H9 (cell line): ENCODE results near the gene RCAN3. TPM values are rescaled to one million over a fixed set of nuclear protein-coding genes. Genes with fewer than 3 reads are reported as not detected.

Experiments
- DNase-seq: peaks from one replicate; pipeline ENCODE4 v3.0.0-alpha.2; 2017
- H2AFZ ChIP-seq: one replicate; pipeline ENCODE4 v1.6.1; 2013; ENCODE audit warnings: mild to moderate bottlenecking, low read length, control low read depth, moderate library complexity
- H2AK5ac ChIP-seq: 2 replicates; pipeline ENCODE4 v1.6.1; 2013; ENCODE audit warnings: low read length, control low read depth, mixed read lengths; ENCODE audit not compliant: insufficient read length
- H2BK120ac ChIP-seq: one replicate; pipeline ENCODE4 v1.6.1; 2013; ENCODE audit warnings: low read depth, mild to moderate bottlenecking, low read length, control low read depth, inconsistent platforms; ENCODE audit not compliant: poor library complexity, severe bottlenecking
- H2BK12ac ChIP-seq: 2 replicates; pipeline ENCODE4 v1.6.1; 2013; ENCODE audit warnings: low read length, control low read depth, mixed read lengths, low read depth; ENCODE audit not compliant: insufficient read length
- H2BK15ac ChIP-seq: 2 replicates; pipeline ENCODE4 v1.6.1; 2013; ENCODE audit warnings: low read depth, low read length, control low read depth
- H2BK20ac ChIP-seq: one replicate; pipeline ENCODE4 v1.6.1; 2013; ENCODE audit warnings: low read depth, mild to moderate bottlenecking, low read length, control low read depth, inconsistent platforms; ENCODE audit not compliant: poor library complexity, severe bottlenecking
- H2BK5ac ChIP-seq: 2 replicates; pipeline ENCODE4 v1.6.1; 2013; ENCODE audit warnings: low read length, control low read depth, mixed read lengths; ENCODE audit not compliant: insufficient read length
- H3K14ac ChIP-seq: 2 replicates; pipeline ENCODE4 v1.6.1; 2013; ENCODE audit warnings: low read length, control low read depth; ENCODE audit not compliant: insufficient read depth
- H3K18ac ChIP-seq: 2 replicates; pipeline ENCODE4 v1.6.1; 2013; ENCODE audit warnings: low read depth, mild to moderate bottlenecking, mixed read lengths, low read length, control low read depth; ENCODE audit not compliant: insufficient read length
- H3K23ac ChIP-seq: 2 replicates; pipeline ENCODE4 v1.6.1; 2013; ENCODE audit warnings: low read length, control low read depth, mixed read lengths, low read depth; ENCODE audit not compliant: insufficient read length
- H3K23me2 ChIP-seq: 2 replicates; pipeline ENCODE4 v1.6.1; 2013; ENCODE audit warnings: low read depth, mild to moderate bottlenecking, mixed read lengths, low read length, control low read depth; ENCODE audit not compliant: insufficient read length, poor library complexity, severe bottlenecking
- H3K27ac ChIP-seq: 2 replicates; pipeline ENCODE4 v1.5.1; 2013; ENCODE audit warnings: low read length, control low read depth, mixed read lengths, low read depth; ENCODE audit not compliant: insufficient read length
- H3K27me3 ChIP-seq: 2 replicates; pipeline ENCODE4 v1.6.1; 2013; ENCODE audit warnings: low read length, control low read depth, inconsistent platforms; ENCODE audit not compliant: insufficient read depth
- H3K4ac ChIP-seq: 2 replicates; pipeline ENCODE4 v1.6.1; 2013; ENCODE audit warnings: low read depth, mild to moderate bottlenecking, control low read depth, inconsistent platforms, low read length, moderate library complexity
- H3K4me1 ChIP-seq: 2 replicates; pipeline ENCODE4 v1.6.1; 2013; ENCODE audit warnings: low read length, control low read depth, inconsistent platforms; ENCODE audit not compliant: insufficient read depth
- H3K4me2 ChIP-seq: 2 replicates; pipeline ENCODE4 v1.6.1; 2013; ENCODE audit warnings: low read length, control low read depth, mixed read lengths; ENCODE audit not compliant: insufficient read length, insufficient read depth
- H3K56ac ChIP-seq: 2 replicates; pipeline ENCODE4 v1.6.1; 2013; ENCODE audit warnings: low read depth, mild to moderate bottlenecking, mixed read lengths, low read length, control low read depth; ENCODE audit not compliant: insufficient read length
- H3K79me1 ChIP-seq: 2 replicates; pipeline ENCODE4 v1.6.1; 2013; ENCODE audit warnings: low read depth, mild to moderate bottlenecking, moderate library complexity, low read length, control low read depth, inconsistent platforms; ENCODE audit not compliant: insufficient read depth, poor library complexity, severe bottlenecking
- H3K79me2 ChIP-seq: 2 replicates; pipeline ENCODE4 v1.6.1; 2013; ENCODE audit warnings: low read length, control low read depth, inconsistent platforms; ENCODE audit not compliant: insufficient read depth
- H3K9ac ChIP-seq: 2 replicates; pipeline ENCODE4 v1.6.1; 2013; ENCODE audit warnings: low read length, control low read depth, mixed read lengths; ENCODE audit not compliant: insufficient read length; ENCODE audit errors: extremely low read depth
- H3K9me3 ChIP-seq: one replicate; pipeline ENCODE4 v1.6.1; 2013; ENCODE audit warnings: low read depth, low read length, inconsistent platforms; ENCODE audit not compliant: control insufficient read depth
- H3T11ph ChIP-seq: one replicate; pipeline ENCODE4 v1.6.1; 2013; ENCODE audit warnings: mild to moderate bottlenecking, low read length, control low read depth, inconsistent platforms
- H4K20me1 ChIP-seq: one replicate; pipeline ENCODE4 v1.6.1; 2013; ENCODE audit not compliant: control insufficient read depth, insufficient read length, insufficient read depth
- H4K5ac ChIP-seq: 2 replicates; pipeline ENCODE4 v1.6.1; 2013; ENCODE audit warnings: low read depth, mild to moderate bottlenecking, mixed read lengths, low read length, control low read depth; ENCODE audit not compliant: insufficient read length
- H4K8ac ChIP-seq: replicated peaks from 2 replicates; pipeline ENCODE4 v1.6.1; 2013; ENCODE audit warnings: low read length, control low read depth, mixed read lengths, low read depth; ENCODE audit not compliant: insufficient read length
- H4K91ac ChIP-seq: 2 replicates; pipeline ENCODE4 v1.6.1; 2013; ENCODE audit warnings: low read depth, mild to moderate bottlenecking, moderate library complexity, mixed read lengths, low read length, control low read depth; ENCODE audit not compliant: insufficient read length
- H3K27ac Mint-ChIP-seq, 3 experiments: 2 replicates in 2 of 3; 3 replicates in 1 of 3; pipeline ENCODE4 v1.8.0; 2020 to 2021; ENCODE audit warnings: mixed read lengths in 3 of 3, mild to moderate bottlenecking in 1 of 3, moderate library complexity in 1 of 3
- H3K27me3 Mint-ChIP-seq: 2 replicates; pipeline ENCODE4 v1.8.0; 2021; ENCODE audit warnings: low read depth, mild to moderate bottlenecking, moderate library complexity, mixed read lengths
- H3K36me3 Mint-ChIP-seq, 3 experiments: 2 replicates in 2 of 3; 3 replicates in 1 of 3; pipeline ENCODE4 v1.8.0; 2020 to 2021; ENCODE audit warnings: low read depth in 3 of 3, mixed read lengths in 3 of 3; ENCODE audit not compliant: insufficient read depth in 1 of 3
- H3K4me1 Mint-ChIP-seq, 2 experiments: 2 replicates each; pipeline ENCODE4 v1.8.0; 2020; ENCODE audit warnings: mixed read lengths in 2 of 2
- H3K4me3 Mint-ChIP-seq, 2 experiments: 2 replicates in 1 of 2; 3 replicates in 1 of 2; pipeline ENCODE4 v1.8.0; 2020 to 2021; ENCODE audit warnings: mild to moderate bottlenecking in 2 of 2, mixed read lengths in 2 of 2, moderate library complexity in 1 of 2
- H3K9me3 Mint-ChIP-seq, 2 experiments: 2 replicates in 1 of 2; 3 replicates in 1 of 2; pipeline ENCODE4 v1.8.0; 2020; ENCODE audit warnings: mild to moderate bottlenecking in 2 of 2, mixed read lengths in 2 of 2, moderate library complexity in 1 of 2
- CTCF ChIP-seq: fragments of 200-600 bp; sonication (generic); conservative IDR thresholded peaks from 3 replicates; pipeline ENCODE4 v1.8.0; 2021; ENCODE audit warnings: antibody characterized with exemption, mild to moderate bottlenecking
- WGBS: extraction: QIAGEN DNeasy Blood & Tissue Kit; methylation state at CpG from one replicate; pipeline ENCODE4 v1.1.7; 2013; ENCODE audit warnings: missing lambda C conversion rate, low lambda C conversion rate, mixed read lengths; ENCODE audit not compliant: insufficient read length; ENCODE audit errors: extremely low coverage; 5-methylcytosine and 5-hydroxymethylcytosine counted together
- total RNA-seq: library from RNA; stranded (reverse); gene quantifications from 2 replicates; pipeline ENCODE4 v1.2.1, GENCODE V29; 2021

RCAN3 gene
- total RNA-seq, 1 experiment from 2014 or later = 13.0 TPM

DNA sequence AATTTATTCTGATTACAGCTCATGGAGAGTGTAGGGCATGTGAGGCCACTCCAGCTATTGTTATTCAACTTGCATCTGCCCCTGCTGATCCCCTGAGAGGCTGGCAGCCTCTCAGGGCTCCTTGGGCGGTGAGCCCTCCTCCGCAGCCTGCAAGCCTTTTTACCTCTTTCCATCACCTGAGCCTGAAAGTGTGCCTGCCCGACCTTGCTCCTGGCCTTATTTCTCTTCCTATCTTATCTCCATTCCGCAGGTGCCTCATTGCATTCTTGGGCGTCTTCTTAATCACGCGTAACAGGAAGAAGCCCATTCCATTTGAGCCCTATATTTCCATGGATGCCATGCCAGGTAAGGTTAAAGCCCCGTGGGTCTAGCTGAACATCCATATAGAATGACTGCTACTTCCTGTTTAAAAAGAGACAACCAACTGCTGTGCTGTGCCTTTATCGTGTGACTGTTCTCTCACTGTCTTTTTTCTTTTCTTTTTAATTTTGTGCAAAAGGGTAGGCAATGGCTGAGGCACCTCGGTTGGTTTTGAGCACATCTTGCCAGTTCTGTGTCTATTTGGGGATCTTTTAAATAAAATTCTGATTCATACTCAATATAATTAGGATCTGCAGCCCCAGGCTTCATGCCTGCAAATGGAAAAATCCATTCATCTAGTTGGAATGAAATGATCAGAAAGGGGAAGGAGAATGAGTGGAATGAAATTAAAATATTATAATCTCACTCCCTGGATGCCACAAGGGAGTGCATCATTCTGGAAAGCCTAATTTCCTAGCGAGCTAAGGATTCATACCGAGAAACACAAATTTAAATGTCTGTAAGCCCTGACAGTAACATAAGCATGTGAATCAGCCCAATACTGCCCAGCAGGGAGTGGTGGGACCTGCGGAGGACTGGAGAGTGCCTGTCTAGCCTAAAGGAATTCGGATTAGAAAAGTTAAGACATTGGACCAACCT lies 38.6 kb upstream of the RCAN3 start:
- Histone ChIP-seq H3K27ac (peak overlapping the region; percentile 34), H2BK5ac (no peak overlapping the region), H3K9ac (no peak overlapping the region), H2BK120ac (no peak overlapping the region), H2BK15ac (no peak overlapping the region), H4K8ac (no peak overlapping the region), H4K91ac (no peak overlapping the region), H3K23me2 (peaks cover 5% of the 10 kb centered on the region), H3K79me2 (no peaks in the 10 kb centered on the region), H3K56ac (no peak overlapping the region), H2BK20ac (no peak overlapping the region), H3K4ac (no peak overlapping the region), H2BK12ac (no peak overlapping the region), H4K20me1 (no peaks in the 10 kb centered on the region), H3K23ac (no peak overlapping the region), H3K9me3 (no peaks in the 10 kb centered on the region), H3K4me2 (peak overlapping the region; percentile 49), H3T11ph (no peak overlapping the region), H3K18ac (no peak overlapping the region), H2AK5ac (no peak overlapping the region), H3K14ac (no peak overlapping the region), H3K27me3 (no peaks in the 10 kb centered on the region), H2AFZ (no peak overlapping the region), H4K5ac (no peak overlapping the region), H3K79me1 (no peaks in the 10 kb centered on the region), H3K4me1 (peaks cover 2% of the 10 kb centered on the region; the same call in 1 of the 2 replicates)
- Mint-ChIP-seq H3K36me3 (peaks cover 5 to 9% (median 6%) of the 10 kb centered on the region in 3 experiments; a peak in 4 of 7 replicates), H3K9me3 (peaks cover 2 to 4% of the 10 kb centered on the region in 2 experiments; a peak in 2 of 5 replicates), H3K4me1 (peaks cover 44 to 48% of the 10 kb centered on the region in 2 experiments), H3K4me3 (peak overlapping the region; percentile 50 to 75), H3K27me3 (no peaks in the 10 kb centered on the region), H3K27ac (peak overlapping the region; percentile 89 to 98 (median 93))
- no CpG with 5 or more reads among the region's 14 CpGs for WGBS
- DNase-seq = peak; percentile 79
- TF ChIP-seq CTCF = no peak
